Panc1 (cell line): ENCODE measurements around the gene TUBGCP3. TPM values are rescaled to one million over a fixed set of nuclear protein-coding genes. Genes with fewer than 3 reads are reported as not detected.

Source experiments
- ATAC-seq: fragments of 200-7000 bp; cut with Tn5 transposase; 2 replicates; pipeline ENCODE4 v1.9.1; 2020; ENCODE audit warnings: mild to moderate bottlenecking, moderate library complexity
- BruUV-seq: library from RNA; stranded (reverse); fragments of 400-500 nt; replicated peaks from 2 replicates; lab custom pipeline; 2021; lab: Mats Ljungman, UMichigan
- CTCF ChIA-PET: fragments of 300-600 bp; sonication (Branson Sonifier 250); formaldehyde crosslinking; loops from one replicate; lab custom pipeline; 2022; ENCODE audit warnings: antibody characterized with exemption; lab: Charles Lee
- POLR2A ChIA-PET: fragments of 300-600 bp; sonication (Branson Sonifier 250); formaldehyde crosslinking; loops from one replicate; lab custom pipeline; 2022; ENCODE audit warnings: antibody characterized with exemption; lab: Charles Lee
- DNase-seq: peaks from one replicate; pipeline ENCODE4 v3.0.0-alpha.2; 2010; ENCODE audit warnings: low read depth, low spot score
- H3K27ac ChIP-seq: 2 replicates; pipeline ENCODE4 v1.5.1; 2011; ENCODE audit warnings: mild to moderate bottlenecking, low read length, inconsistent platforms
- H3K27me3 ChIP-seq: fragments of 200-500 bp; sonication (Bioruptor generic); 2 replicates; pipeline ENCODE4 v1.6.0; 2014; ENCODE audit warnings: low read length, inconsistent platforms; ENCODE audit not compliant: control insufficient read depth, insufficient read depth
- H3K36me3 ChIP-seq: fragments of 200-500 bp; sonication (Bioruptor generic); 2 replicates; pipeline ENCODE4 v1.5.1; 2014; ENCODE audit warnings: inconsistent platforms, mild to moderate bottlenecking, low read length, moderate library complexity; ENCODE audit not compliant: control insufficient read depth, insufficient read depth
- H3K4me1 ChIP-seq: 2 replicates; pipeline ENCODE4 v1.5.1; 2011; ENCODE audit warnings: inconsistent platforms, mild to moderate bottlenecking, low read length, moderate library complexity; ENCODE audit not compliant: control insufficient read depth, insufficient read depth
- H3K4me3 ChIP-seq, 2 experiments: 2 replicates each; pipeline ENCODE4 v1.5.1; 2011 to 2012; ENCODE audit warnings: low read depth in 2 of 2, low read length in 2 of 2, mild to moderate bottlenecking in 2 of 2, inconsistent platforms in 1 of 2, moderate library complexity in 1 of 2
- H3K9me3 ChIP-seq: fragments of 200-500 bp; sonication (Bioruptor generic); 2 replicates; pipeline ENCODE4 v1.5.1; 2014; ENCODE audit warnings: low read depth, mild to moderate bottlenecking, inconsistent platforms, low read length, moderate library complexity; ENCODE audit not compliant: control insufficient read depth, insufficient read depth
- POLR2AphosphoS5 ChIP-seq: IDR thresholded peaks from 2 replicates; pipeline ENCODE4 v1.6.1; 2012; ENCODE audit warnings: mild to moderate bottlenecking, low read depth, low read length, moderate library complexity
- SIN3A ChIP-seq: IDR thresholded peaks from 2 replicates; pipeline ENCODE4 v1.6.1; 2012; ENCODE audit warnings: low read depth, mild to moderate bottlenecking, low read length, moderate library complexity, borderline replicate concordance; ENCODE audit not compliant: insufficient read depth
- TCF7L2 ChIP-seq: IDR thresholded peaks from 2 replicates; pipeline ENCODE4 v1.6.1; 2011; ENCODE audit warnings: mild to moderate bottlenecking, low read depth, low read length, inconsistent platforms
- in situ Hi-C: cut with HindIII; loops from 2 replicates; pipeline ENCODE4 v1.10.0; 2016; ENCODE audit warnings: low sequenced_read_pairs, low pct_unique_long_range_greater_than_20kb
- intact Hi-C: fragments of 100-400 bp; cut with micrococcal nuclease; formaldehyde crosslinking; loops from one replicate; pipeline ENCODE4 v1.10.0; 2022; ENCODE audit not compliant: unreplicated experiment
- total RNA-seq: library from RNA; stranded (reverse); gene quantifications from one replicate; pipeline ENCODE4 v1.2.1, GENCODE V29; 2021; ENCODE audit not compliant: unreplicated experiment
- TF ChIP-seq, protein P1 (sequence below): fragments of 450-650 bp; IDR thresholded peaks from 2 replicates; pipeline ENCODE4 v1.5.1; 2017; ENCODE audit warnings: mild to moderate bottlenecking
- TF ChIP-seq, protein P2 (sequence below), 2 experiments: IDR thresholded peaks; 2 replicates each; pipeline ENCODE4 v1.6.1; 2011 to 2012; ENCODE audit warnings: low read depth in 2 of 2, control low read depth in 1 of 2, low read length in 1 of 2, mild to moderate bottlenecking in 1 of 2, moderate library complexity in 1 of 2; ENCODE audit not compliant: insufficient read depth in 1 of 2

The TUBGCP3 gene
- total RNA-seq, 1 experiment from 2014 or later, result 28.4 TPM

GRCh38 chr13:112572366-112572765 is 15.6 kb downstream of the TUBGCP3 start:
- ATAC-seq (no peak), DNase-seq (no peak)
- H3K27me3 ChIP-seq, result no peaks in the 10 kb centered on the region
- in situ Hi-C loops (no loop called here), intact Hi-C loops (no loop called here)
- H3K4me1 ChIP-seq, result peaks cover 7% of the 10 kb centered on the region
- TF ChIP-seq, protein P1, sequence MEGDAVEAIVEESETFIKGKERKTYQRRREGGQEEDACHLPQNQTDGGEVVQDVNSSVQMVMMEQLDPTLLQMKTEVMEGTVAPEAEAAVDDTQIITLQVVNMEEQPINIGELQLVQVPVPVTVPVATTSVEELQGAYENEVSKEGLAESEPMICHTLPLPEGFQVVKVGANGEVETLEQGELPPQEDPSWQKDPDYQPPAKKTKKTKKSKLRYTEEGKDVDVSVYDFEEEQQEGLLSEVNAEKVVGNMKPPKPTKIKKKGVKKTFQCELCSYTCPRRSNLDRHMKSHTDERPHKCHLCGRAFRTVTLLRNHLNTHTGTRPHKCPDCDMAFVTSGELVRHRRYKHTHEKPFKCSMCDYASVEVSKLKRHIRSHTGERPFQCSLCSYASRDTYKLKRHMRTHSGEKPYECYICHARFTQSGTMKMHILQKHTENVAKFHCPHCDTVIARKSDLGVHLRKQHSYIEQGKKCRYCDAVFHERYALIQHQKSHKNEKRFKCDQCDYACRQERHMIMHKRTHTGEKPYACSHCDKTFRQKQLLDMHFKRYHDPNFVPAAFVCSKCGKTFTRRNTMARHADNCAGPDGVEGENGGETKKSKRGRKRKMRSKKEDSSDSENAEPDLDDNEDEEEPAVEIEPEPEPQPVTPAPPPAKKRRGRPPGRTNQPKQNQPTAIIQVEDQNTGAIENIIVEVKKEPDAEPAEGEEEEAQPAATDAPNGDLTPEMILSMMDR, result no peak
- TF ChIP-seq POLR2AphosphoS5 (no peak), SIN3A (no peak), TCF7L2 (no peak)
- TF ChIP-seq, protein P2, sequence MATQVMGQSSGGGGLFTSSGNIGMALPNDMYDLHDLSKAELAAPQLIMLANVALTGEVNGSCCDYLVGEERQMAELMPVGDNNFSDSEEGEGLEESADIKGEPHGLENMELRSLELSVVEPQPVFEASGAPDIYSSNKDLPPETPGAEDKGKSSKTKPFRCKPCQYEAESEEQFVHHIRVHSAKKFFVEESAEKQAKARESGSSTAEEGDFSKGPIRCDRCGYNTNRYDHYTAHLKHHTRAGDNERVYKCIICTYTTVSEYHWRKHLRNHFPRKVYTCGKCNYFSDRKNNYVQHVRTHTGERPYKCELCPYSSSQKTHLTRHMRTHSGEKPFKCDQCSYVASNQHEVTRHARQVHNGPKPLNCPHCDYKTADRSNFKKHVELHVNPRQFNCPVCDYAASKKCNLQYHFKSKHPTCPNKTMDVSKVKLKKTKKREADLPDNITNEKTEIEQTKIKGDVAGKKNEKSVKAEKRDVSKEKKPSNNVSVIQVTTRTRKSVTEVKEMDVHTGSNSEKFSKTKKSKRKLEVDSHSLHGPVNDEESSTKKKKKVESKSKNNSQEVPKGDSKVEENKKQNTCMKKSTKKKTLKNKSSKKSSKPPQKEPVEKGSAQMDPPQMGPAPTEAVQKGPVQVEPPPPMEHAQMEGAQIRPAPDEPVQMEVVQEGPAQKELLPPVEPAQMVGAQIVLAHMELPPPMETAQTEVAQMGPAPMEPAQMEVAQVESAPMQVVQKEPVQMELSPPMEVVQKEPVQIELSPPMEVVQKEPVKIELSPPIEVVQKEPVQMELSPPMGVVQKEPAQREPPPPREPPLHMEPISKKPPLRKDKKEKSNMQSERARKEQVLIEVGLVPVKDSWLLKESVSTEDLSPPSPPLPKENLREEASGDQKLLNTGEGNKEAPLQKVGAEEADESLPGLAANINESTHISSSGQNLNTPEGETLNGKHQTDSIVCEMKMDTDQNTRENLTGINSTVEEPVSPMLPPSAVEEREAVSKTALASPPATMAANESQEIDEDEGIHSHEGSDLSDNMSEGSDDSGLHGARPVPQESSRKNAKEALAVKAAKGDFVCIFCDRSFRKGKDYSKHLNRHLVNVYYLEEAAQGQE (IDR thresholded peaks at IDR 0.05; ENCODE audit: insufficient read depth in 1 of 2, low read depth in 2 of 2, low read length in 1 of 2), result no peak
- H3K27ac ChIP-seq, result no peak overlapping the region
- H3K4me3 ChIP-seq, result no peak overlapping the region
- BruUV-seq, result no TSS peak
- ChIA-PET CTCF (no interaction called here), POLR2A (no interaction called here)
- no peaks in the 10 kb centered on the region for H3K9me3 ChIP-seq
- H3K36me3 ChIP-seq, result no peaks in the 10 kb centered on the region

GRCh38 chr13:112569821-112570220 is 18.1 kb downstream of the TUBGCP3 start:
- Histone ChIP-seq H3K36me3 (no peaks in the 10 kb centered on the region), H3K27ac (no peak overlapping the region), H3K4me1 (no peaks in the 10 kb centered on the region), H3K9me3 (no peaks in the 10 kb centered on the region), H3K27me3 (no peaks in the 10 kb centered on the region), H3K4me3 (no peak overlapping the region)
- ATAC-seq (no peak), DNase-seq (no peak)
- intact Hi-C loops, result no loop called here
- in situ Hi-C loops, result no loop called here
- no TSS peak for BruUV-seq
- ChIA-PET CTCF (no interaction called here), POLR2A (no interaction called here)
- TF ChIP-seq POLR2AphosphoS5 (no peak), TCF7L2 (no peak), SIN3A (no peak)
- TF ChIP-seq, protein P1, result no peak
- TF ChIP-seq, protein P2 (IDR thresholded peaks at IDR 0.05; ENCODE audit: insufficient read depth in 1 of 2, low read depth in 2 of 2, low read length in 1 of 2), result no peak
